Kidney (tissue), 14 donors: ENCODE data around the gene HECW1. TPM values are rescaled to one million over a fixed set of nuclear protein-coding genes. Genes with fewer than 3 reads are reported as not detected.

Experiments
- DNase-seq, 5 donors: peaks; one replicate each; pipeline ENCODE4 v3.0.0-alpha.2; 2013 to 2020
- FAIRE-seq: peaks from 2 replicates; lab custom pipeline; 2012; peaks lifted over from hg19 to GRCh38; lab: Jason Lieb, UNC
- H3K27ac ChIP-seq, 2 donors: one replicate each; pipeline ENCODE4 v1.7.0; 2013; ENCODE audit warnings: low read depth in 2 of 2, low read length in 2 of 2, inconsistent platforms in 1 of 2
- H3K27me3 ChIP-seq: one replicate; pipeline ENCODE4 v1.7.1; 2013; ENCODE audit warnings: low read length, inconsistent platforms; ENCODE audit not compliant: control insufficient read depth, insufficient read depth
- H3K36me3 ChIP-seq, 3 donors: one replicate each; pipeline versions ENCODE4 v1.7.0 to v1.7.1; 2013; ENCODE audit warnings: low read length in 3 of 3, control low read depth in 1 of 3, inconsistent platforms in 1 of 3; ENCODE audit not compliant: insufficient read depth in 3 of 3, control insufficient read depth in 2 of 3
- H3K4me1 ChIP-seq, 3 donors: one replicate each; pipeline versions ENCODE4 v1.7.0 to v1.7.1; 2013; ENCODE audit warnings: low read length in 3 of 3, inconsistent platforms in 1 of 3, low read depth in 1 of 3; ENCODE audit not compliant: control insufficient read depth in 2 of 3, insufficient read depth in 2 of 3
- H3K4me3 ChIP-seq, 3 donors: one replicate each; pipeline versions ENCODE4 v1.7.0 to v1.8.1; 2013; ENCODE audit warnings: low read length in 3 of 3, control low read depth in 1 of 3, inconsistent platforms in 1 of 3
- H3K9ac ChIP-seq, 3 donors: one replicate each; pipeline versions ENCODE4 v1.7.0 to v1.7.1; 2013; ENCODE audit warnings: low read length in 3 of 3, control low read depth in 1 of 3, inconsistent platforms in 1 of 3
- H3K9me3 ChIP-seq, 3 donors: one replicate each; pipeline versions ENCODE4 v1.7.0 to v1.7.1; 2013; ENCODE audit warnings: low read length in 3 of 3, control low read depth in 1 of 3, inconsistent platforms in 1 of 3; ENCODE audit not compliant: control insufficient read depth in 2 of 3, insufficient read depth in 1 of 3
- intact Hi-C: fragments of 100-400 bp; cut with DNase I; formaldehyde crosslinking; loops from one replicate; pipeline ENCODE4 v1.11.1; 2022
- polyA plus RNA-seq: library from polyadenylated mRNA; stranded (reverse); fragments of 350-450 nt; fragmentation: Illumina TruSeq; extraction: RNeasy Lipid Tissue Mini Kit (QIAGEN cat#74804); gene quantifications from one replicate; pipeline ENCODE4 v1.2.3, GENCODE V29; 2014; ENCODE audit warnings: low read depth, low replicate concordance; ENCODE audit not compliant: insufficient read depth
- total RNA-seq: library from RNA; stranded (reverse); fragmentation: NEBNext Ultra II Directional; extraction: Animal tissue kit (Norgen Biotek cat#: 25700); gene quantifications from one replicate; pipeline ENCODE4 v1.2.1, GENCODE V29; 2021
- TF ChIP-seq, protein P1 (sequence below): IDR thresholded peaks from 3 replicates; pipeline ENCODE4 v1.5.1; 2012; ENCODE audit warnings: mild to moderate bottlenecking, moderate library complexity, borderline replicate concordance; ENCODE audit not compliant: insufficient read depth; ENCODE audit errors: extremely low read depth
- donor health status: control.
- donor health status: control.
- donor health status: control.
- donor health status: control.
- donor health status: control.
- donor health status: DM: yes; HTN: yes; CAD: no.
- donor health status: Normal renal cell carcinoma (clear cell type).

HECW1 gene
- total and polyA plus RNA-seq, 2 donors from 2014 or later = 0.50 to 7.5 TPM

DNA sequence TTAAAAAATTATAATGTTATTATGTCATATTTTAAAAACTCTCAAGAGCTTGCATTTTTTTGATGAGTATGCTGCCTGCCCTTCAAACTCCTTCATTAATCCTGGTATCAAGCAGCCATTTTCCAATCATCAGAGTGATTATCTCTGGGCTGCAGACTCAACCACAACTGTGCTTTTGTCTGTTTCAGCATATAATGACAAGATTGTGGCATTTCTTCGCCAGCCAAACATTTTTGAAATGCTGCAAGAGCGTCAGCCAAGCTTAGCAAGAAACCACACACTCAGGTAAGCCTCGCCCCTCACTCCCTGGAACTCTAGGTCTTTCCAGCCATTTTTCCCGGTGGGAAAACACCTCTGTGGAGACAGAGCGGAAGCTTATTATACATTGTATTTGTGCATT lies 380.4 kb downstream of the HECW1 start:
- no peak overlapping the region for H3K9ac ChIP-seq
- no peak overlapping the region for H3K27ac ChIP-seq
- H3K36me3 ChIP-seq = no peaks in the 10 kb centered on the region
- no peak overlapping the region for H3K4me3 ChIP-seq
- FAIRE-seq (no peak), DNase-seq (no peak)
- no peaks in the 10 kb centered on the region for H3K9me3 ChIP-seq
- no peaks in the 10 kb centered on the region for H3K27me3 ChIP-seq
- TF ChIP-seq, protein P1, sequence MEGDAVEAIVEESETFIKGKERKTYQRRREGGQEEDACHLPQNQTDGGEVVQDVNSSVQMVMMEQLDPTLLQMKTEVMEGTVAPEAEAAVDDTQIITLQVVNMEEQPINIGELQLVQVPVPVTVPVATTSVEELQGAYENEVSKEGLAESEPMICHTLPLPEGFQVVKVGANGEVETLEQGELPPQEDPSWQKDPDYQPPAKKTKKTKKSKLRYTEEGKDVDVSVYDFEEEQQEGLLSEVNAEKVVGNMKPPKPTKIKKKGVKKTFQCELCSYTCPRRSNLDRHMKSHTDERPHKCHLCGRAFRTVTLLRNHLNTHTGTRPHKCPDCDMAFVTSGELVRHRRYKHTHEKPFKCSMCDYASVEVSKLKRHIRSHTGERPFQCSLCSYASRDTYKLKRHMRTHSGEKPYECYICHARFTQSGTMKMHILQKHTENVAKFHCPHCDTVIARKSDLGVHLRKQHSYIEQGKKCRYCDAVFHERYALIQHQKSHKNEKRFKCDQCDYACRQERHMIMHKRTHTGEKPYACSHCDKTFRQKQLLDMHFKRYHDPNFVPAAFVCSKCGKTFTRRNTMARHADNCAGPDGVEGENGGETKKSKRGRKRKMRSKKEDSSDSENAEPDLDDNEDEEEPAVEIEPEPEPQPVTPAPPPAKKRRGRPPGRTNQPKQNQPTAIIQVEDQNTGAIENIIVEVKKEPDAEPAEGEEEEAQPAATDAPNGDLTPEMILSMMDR = no peak
- H3K4me1 ChIP-seq = peaks cover 0 to 6% (median 0%) of the 10 kb centered on the region in 3 donors
- intact Hi-C loops = no loop called here

DNA sequence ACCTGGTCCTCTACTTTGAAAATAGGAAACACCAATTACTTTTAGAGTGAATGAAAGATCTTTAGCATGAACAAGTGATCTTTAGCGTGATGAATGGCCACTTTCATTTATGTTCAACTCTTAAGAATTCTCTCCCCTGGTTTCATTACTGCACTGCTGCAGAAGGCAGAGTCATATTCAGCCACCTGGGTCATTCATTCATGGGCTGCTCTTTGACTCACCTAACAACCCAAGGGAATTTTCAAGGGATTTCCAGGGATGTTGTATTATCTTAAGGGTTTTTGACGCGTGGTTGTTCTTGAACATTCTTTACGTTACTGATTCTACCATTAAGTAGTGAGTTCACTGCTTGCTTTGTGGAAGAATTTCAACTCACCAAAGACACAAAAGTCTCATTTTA lies 383.1 kb downstream of the HECW1 start:
- Histone ChIP-seq H3K36me3 (peaks cover 0 to 3% (median 0%) of the 10 kb centered on the region in 3 donors), H3K9me3 (no peaks in the 10 kb centered on the region), H3K27ac (no peak overlapping the region), H3K27me3 (no peaks in the 10 kb centered on the region), H3K9ac (no peak overlapping the region), H3K4me3 (no peak overlapping the region), H3K4me1 (no peaks in the 10 kb centered on the region)
- no peak for DNase-seq
- intact Hi-C loops = no loop called here
- TF ChIP-seq, protein P1 = no peak
- FAIRE-seq = no peak

DNA sequence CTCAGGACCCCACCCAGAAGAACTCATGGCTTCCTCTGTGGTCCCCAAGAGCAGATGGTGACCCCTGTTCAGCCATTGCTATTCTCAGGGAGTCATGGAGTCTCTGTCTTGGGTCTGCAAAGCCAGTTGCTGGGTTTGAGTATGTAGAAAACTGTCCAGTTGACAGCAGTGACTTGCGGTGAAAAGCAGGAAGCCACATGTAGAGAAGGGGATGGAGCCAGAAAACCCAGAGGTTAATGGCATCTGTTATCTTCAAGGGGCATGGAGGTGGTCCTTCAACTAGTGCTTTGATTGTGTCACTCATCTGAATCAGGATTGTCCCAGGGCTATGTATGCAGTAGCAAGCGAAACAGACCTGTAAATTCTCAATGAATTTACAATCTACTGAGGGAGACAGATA lies 384.1 kb downstream of the HECW1 start:
- no peak for DNase-seq
- H3K27me3 ChIP-seq = no peaks in the 10 kb centered on the region
- intact Hi-C loops = no loop called here

More for the DNA sequence above, 384.1 kb downstream of the HECW1 start:
- FAIRE-seq = no peak
- no peak overlapping the region for H3K27ac ChIP-seq
- H3K9me3 ChIP-seq = no peaks in the 10 kb centered on the region
- H3K9ac ChIP-seq = no peak overlapping the region
- no peaks in the 10 kb centered on the region for H3K4me1 ChIP-seq
- peaks cover 0 to 7% (median 0%) of the 10 kb centered on the region in 3 donors for H3K36me3 ChIP-seq
- TF ChIP-seq, protein P1 = no peak
- H3K4me3 ChIP-seq = no peak overlapping the region
